MG63 (cell line): ENCODE results near the gene FKTN. TPM values are rescaled to one million over a fixed set of nuclear protein-coding genes. Genes with fewer than 3 reads are reported as not detected.

Experiments
- DNase-seq: peaks from one replicate; pipeline ENCODE4 v3.0.0-alpha.2; 2020
- H3K27me3 ChIP-seq: fragments of 250-450 bp; sonication (Bioruptor Pico); 2 replicates; pipeline ENCODE4 v1.5.1; 2020; ENCODE audit warnings: mild to moderate bottlenecking, moderate library complexity
- H3K36me3 ChIP-seq: fragments of 250-450 bp; sonication (Bioruptor Pico); 2 replicates; pipeline ENCODE4 v1.5.1; 2020; ENCODE audit warnings: mild to moderate bottlenecking, moderate library complexity
- H3K4me3 ChIP-seq: fragments of 250-450 bp; sonication (Bioruptor Pico); 2 replicates; pipeline ENCODE4 v1.5.1; 2020; ENCODE audit warnings: mild to moderate bottlenecking, moderate library complexity
- H3K9me3 ChIP-seq: fragments of 250-450 bp; sonication (Bioruptor Pico); 2 replicates; pipeline ENCODE4 v1.5.1; 2020; ENCODE audit warnings: mild to moderate bottlenecking, moderate library complexity
- total RNA-seq: library from RNA; depleted of rRNA; stranded (reverse); fragments of >200 nt; shearing (Covaris generic); gene quantifications from 2 replicates; pipeline ENCODE4 v1.2.3, GENCODE V29; 2014; ENCODE audit warnings: low replicate concordance

FKTN gene
- total RNA-seq, 1 experiment from 2014 or later, result 8.1 TPM

- DNase-seq, result no peak
- Histone ChIP-seq H3K9me3 (no peaks in the 10 kb centered on the region), H3K27me3 (no peaks in the 10 kb centered on the region), H3K36me3 (peaks cover 16% of the 10 kb centered on the region), H3K4me3 (no peak overlapping the region)
Observed at GRCh38 chr9:105593145-105593544, 35.2 kb downstream of the FKTN start.

DNA sequence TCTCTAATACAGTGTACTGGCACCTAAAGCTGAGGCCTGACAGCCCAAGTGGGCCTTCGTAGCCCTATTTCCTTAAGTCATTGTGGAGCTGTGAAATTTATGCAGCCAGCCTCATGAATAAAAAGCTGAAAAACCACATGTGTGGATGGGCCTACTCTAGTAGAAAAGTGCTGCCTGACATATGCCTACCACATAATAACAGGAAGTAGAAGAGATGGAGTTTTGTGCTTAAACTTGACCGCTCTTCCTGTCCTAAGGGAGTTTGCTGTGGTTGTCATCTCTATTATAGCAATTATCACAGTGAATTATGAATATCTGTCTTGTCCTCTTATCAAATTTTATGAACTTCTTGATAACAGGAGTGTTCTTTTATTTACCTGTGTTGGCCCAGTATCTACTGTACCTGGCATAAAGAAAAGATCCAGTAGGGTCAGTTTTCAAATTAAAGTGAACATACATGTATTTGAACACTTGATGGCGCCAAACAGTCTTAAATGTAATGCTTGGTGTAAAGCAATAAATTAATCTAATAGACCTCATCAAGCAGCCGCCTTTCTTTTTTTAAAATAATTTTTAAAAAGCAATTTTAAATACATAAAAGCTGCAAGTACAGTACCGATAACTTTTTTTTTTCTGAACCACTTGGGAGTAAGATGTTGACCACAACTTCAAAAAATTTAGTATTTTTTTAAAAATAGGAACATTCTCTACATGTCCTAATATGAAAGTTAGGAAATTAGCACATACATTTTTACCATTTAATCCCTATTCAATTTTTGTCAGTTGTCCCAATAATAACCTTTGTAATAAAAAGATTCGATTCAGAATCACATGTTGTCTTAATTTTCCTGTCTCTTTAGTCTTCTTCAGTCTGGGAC lies 51.0 kb downstream of the FKTN start:
- H3K36me3 ChIP-seq, result no peaks in the 10 kb centered on the region
- no peaks in the 10 kb centered on the region for H3K9me3 ChIP-seq
- no peak for DNase-seq
- no peaks in the 10 kb centered on the region for H3K27me3 ChIP-seq
- H3K4me3 ChIP-seq, result no peak overlapping the region

DNA sequence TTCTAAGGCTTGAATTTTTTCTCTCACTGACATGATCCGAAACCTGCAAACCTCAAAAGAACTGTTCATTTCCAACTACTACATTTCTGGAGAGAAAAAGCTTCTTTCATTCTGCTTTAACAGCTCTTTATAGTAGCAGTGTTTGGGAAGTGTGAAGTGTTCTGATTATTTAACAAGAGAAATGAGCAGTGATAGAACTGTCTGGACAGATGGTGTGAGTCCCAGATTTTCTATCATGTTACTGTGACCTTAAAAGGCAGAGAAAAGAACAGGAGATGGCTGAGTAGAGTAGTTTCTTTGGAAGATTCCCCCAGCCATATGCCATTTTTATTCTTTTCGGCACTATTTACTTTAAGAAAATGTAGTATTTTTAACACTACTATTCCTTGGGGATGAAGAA lies 63.1 kb downstream of the FKTN start:
- Histone ChIP-seq H3K27me3 (no peaks in the 10 kb centered on the region), H3K9me3 (no peaks in the 10 kb centered on the region), H3K4me3 (no peak overlapping the region), H3K36me3 (no peaks in the 10 kb centered on the region)
- no peak for DNase-seq

- H3K9me3 ChIP-seq, result no peaks in the 10 kb centered on the region
- H3K4me3 ChIP-seq, result no peak overlapping the region
- H3K27me3 ChIP-seq, result no peaks in the 10 kb centered on the region
- DNase-seq, result no peak
- peaks cover 3% of the 10 kb centered on the region; the same call in 1 of the 2 replicates for H3K36me3 ChIP-seq
Observed at GRCh38 chr9:105625088-105625487, 67.2 kb downstream of the FKTN start.

- no peak for DNase-seq
- Histone ChIP-seq H3K4me3 (no peak overlapping the region), H3K36me3 (peaks cover 3% of the 10 kb centered on the region), H3K27me3 (no peaks in the 10 kb centered on the region), H3K9me3 (no peaks in the 10 kb centered on the region)
Observed at GRCh38 chr9:105632807-105633206, 74.9 kb downstream of the FKTN start.

DNA sequence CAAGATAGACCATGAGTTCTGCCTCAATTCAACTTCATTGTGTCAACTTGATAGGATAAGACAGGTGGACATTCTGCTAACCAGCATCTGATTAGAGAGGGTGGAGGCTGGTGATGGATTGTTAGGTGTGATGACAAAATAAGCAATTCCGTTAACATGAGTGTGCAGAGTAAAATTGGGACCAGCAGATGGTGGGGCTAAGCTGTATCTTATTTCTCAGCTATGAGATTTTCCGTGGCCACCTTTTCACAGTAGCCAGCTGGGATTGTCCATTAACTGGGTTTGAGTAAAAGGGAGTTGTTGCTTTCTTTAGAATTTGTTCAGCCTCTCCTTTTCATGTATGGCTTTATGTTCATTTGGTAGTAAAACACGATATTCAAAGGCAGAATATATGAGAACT lies 75.5 kb downstream of the FKTN start:
- Histone ChIP-seq H3K36me3 (peaks cover 3% of the 10 kb centered on the region), H3K4me3 (no peak overlapping the region), H3K9me3 (no peaks in the 10 kb centered on the region), H3K27me3 (no peaks in the 10 kb centered on the region)
- no peak for DNase-seq

GRCh38 chr9:105636331-105636730 lies 78.4 kb downstream of the FKTN start:
- Histone ChIP-seq H3K36me3 (no peaks in the 10 kb centered on the region; the same call in 1 of the 2 replicates), H3K4me3 (no peak overlapping the region), H3K27me3 (no peaks in the 10 kb centered on the region), H3K9me3 (no peaks in the 10 kb centered on the region)
- DNase-seq, result no peak

- H3K9me3 ChIP-seq, result no peaks in the 10 kb centered on the region
- DNase-seq, result no peak
Observed at GRCh38 chr9:105637787-105638395, 80.0 kb downstream of the FKTN start.

DNA sequence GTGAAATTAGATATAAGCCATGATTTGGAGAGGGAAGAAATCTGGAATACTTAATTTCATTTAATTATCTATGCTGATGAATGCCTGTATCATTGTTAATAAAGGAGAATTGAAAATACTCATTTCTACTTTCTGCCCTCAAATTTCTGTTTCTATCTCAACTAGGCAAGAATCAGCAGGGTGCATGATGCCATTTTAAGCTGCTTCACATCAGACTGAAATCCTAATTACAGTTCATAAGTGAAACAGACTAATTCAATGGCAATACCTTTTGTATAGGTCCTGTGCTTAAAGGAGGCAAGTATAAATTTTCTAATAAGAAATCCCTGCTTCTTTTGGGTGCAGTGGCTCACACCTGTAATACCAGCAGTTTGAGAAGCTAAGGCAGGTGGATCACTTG lies 82.0 kb downstream of the FKTN start:
- Histone ChIP-seq H3K27me3 (no peaks in the 10 kb centered on the region), H3K9me3 (no peaks in the 10 kb centered on the region), H3K4me3 (no peak overlapping the region), H3K36me3 (no peaks in the 10 kb centered on the region; the same call in 1 of the 2 replicates)
- no peak for DNase-seq

More at GRCh38 chr9:105637787-105638395, 80.0 kb downstream of the FKTN start:
- no peaks in the 10 kb centered on the region; the same call in 1 of the 2 replicates for H3K36me3 ChIP-seq
- no peak overlapping the region for H3K4me3 ChIP-seq
- no peaks in the 10 kb centered on the region for H3K27me3 ChIP-seq

- Histone ChIP-seq H3K9me3 (no peaks in the 10 kb centered on the region), H3K27me3 (no peaks in the 10 kb centered on the region)
- no peak for DNase-seq
Observed at GRCh38 chr9:105643795-105644194, 85.9 kb downstream of the FKTN start.

GRCh38 chr9:105646879-105647594 lies 89.1 kb downstream of the FKTN start:
- no peaks in the 10 kb centered on the region for H3K36me3 ChIP-seq
- H3K27me3 ChIP-seq, result no peaks in the 10 kb centered on the region
- no peaks in the 10 kb centered on the region for H3K9me3 ChIP-seq
- no peak for DNase-seq
- no peak overlapping the region for H3K4me3 ChIP-seq

More at GRCh38 chr9:105643795-105644194, 85.9 kb downstream of the FKTN start:
- Histone ChIP-seq H3K36me3 (no peaks in the 10 kb centered on the region; the same call in 1 of the 2 replicates), H3K4me3 (no peak overlapping the region)

- no peak for DNase-seq
Observed at GRCh38 chr9:105647595-105648349, 89.8 kb downstream of the FKTN start.

DNA sequence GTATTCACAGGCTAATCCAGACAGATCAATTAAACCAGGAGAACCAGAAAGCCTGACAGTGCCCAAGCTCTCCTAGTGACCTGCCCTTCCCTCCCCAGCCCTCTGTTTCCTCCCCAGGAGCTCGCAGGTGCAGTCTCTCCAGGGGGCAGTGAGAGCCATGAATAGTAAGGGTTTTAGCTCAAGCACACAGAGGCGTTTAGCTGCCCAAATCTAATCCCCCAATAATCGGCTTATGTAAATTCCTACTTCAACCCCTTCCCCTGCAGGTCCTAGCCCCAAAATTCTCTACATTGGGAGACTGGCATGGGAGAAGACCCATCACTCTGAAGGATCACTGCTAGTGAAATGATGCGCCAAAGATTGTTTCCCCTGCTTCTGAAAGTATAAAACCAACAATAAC lies 93.9 kb downstream of the FKTN start:
- no peaks in the 10 kb centered on the region for H3K36me3 ChIP-seq
- no peaks in the 10 kb centered on the region for H3K27me3 ChIP-seq
- no peak for DNase-seq
- H3K9me3 ChIP-seq, result no peaks in the 10 kb centered on the region
- H3K4me3 ChIP-seq, result no peak overlapping the region

More at GRCh38 chr9:105647595-105648349, 89.8 kb downstream of the FKTN start:
- Histone ChIP-seq H3K36me3 (no peaks in the 10 kb centered on the region), H3K27me3 (no peaks in the 10 kb centered on the region), H3K9me3 (no peaks in the 10 kb centered on the region), H3K4me3 (no peak overlapping the region)

DNA sequence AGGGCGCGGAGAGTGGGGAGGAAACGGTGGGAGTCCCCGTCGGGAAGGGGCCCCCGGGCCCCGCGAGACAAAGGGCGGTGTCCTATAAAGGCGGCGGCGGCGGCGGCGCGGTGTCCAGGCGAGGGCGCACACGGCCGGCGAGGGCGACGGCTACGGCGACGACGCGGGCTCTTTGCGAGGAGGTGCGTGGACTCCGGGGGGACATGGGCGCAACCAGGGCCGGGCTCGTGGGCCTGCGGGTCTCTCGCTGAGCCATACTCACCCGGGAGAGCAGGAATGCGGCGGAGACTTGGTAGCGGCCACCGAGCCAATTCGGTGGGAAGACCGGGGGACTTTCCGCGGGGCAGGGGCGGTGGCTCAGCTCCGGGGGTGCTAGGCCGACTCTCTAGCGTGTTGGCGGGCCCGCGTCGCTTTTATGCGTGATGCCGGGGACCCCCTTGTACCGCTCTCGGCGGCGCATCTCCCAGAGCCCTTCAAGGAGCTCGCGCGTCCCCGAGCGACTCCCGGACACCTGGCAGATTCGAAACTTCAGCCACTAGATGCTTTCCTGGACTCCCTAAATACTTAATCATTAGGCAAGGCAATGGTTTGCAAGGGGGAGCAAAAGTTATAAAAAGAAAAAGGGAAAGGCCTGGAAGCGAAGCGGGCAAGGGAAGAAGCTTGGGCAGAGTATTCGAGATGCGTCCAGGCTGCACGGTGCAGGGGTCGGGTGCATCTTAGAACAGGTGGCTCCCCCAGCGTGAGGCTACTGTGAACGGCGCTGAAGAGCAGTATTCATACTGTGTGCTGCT lies 98.4 kb downstream of the FKTN start:
- Histone ChIP-seq H3K36me3 (no peaks in the 10 kb centered on the region), H3K9me3 (no peaks in the 10 kb centered on the region), H3K4me3 (peak overlapping the region; percentile 25), H3K27me3 (no peaks in the 10 kb centered on the region)
- DNase-seq, result peak; percentile 3

DNA sequence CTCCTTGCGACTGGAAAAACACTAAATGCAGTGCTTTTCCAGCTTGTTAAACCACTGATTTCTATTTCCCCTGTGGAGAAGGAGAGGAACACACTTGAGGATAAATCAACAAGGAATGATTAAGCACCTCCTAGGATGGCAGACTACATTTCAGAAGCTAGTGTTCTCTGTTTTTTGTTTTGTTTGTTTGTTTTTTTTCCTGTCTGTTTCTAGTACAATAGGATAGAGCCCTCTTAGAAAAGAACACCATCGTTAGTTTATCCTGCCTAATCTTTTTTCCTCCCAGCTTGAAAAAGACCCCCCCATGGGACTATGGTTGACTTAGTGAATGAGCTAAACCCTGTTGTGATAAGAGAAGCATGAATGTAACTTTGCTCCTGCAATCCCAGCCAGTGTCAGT lies 100.4 kb downstream of the FKTN start:
- DNase-seq, result no peak
- Histone ChIP-seq H3K9me3 (no peaks in the 10 kb centered on the region), H3K27me3 (no peaks in the 10 kb centered on the region), H3K4me3 (no peak overlapping the region), H3K36me3 (no peaks in the 10 kb centered on the region)

GRCh38 chr9:105661011-105661410 lies 103.1 kb downstream of the FKTN start:
- H3K27me3 ChIP-seq, result no peaks in the 10 kb centered on the region
- H3K36me3 ChIP-seq, result no peaks in the 10 kb centered on the region
- no peak for DNase-seq
- H3K9me3 ChIP-seq, result no peaks in the 10 kb centered on the region
- H3K4me3 ChIP-seq, result no peak overlapping the region
